ENCODE results near the gene PFDN6. TPM values are rescaled to one million over a fixed set of nuclear protein-coding genes. Genes with fewer than 3 reads are reported as not detected.

Gene PFDN6
- total RNA-seq, 1 donor from 2014 or later, result 52.9 TPM

GRCh38 chr6:33301877-33302276 is 12.5 kb downstream of the PFDN6 start:
- Mint-ChIP-seq H3K27ac (no peak overlapping the region), H3K4me1 (ENCODE audit: unreplicated experiment) (peaks cover 16% of the 10 kb centered on the region), H3K9me3 (no peaks in the 10 kb centered on the region), H3K27me3 (peaks cover 3% of the 10 kb centered on the region), H3K36me3 (peaks cover 17% of the 10 kb centered on the region), H3K4me3 (no peak overlapping the region)
- no peak for DNase-seq (ENCODE audit: extremely low spot score, unreplicated experiment)
- TF ChIP-seq CTCF (conservative IDR thresholded peaks at IDR 0.05), result no peak

GRCh38 chr6:33304216-33304615 is 14.8 kb downstream of the PFDN6 start:
- no peak overlapping the region for H3K4me3 Mint-ChIP-seq
- H3K4me1 Mint-ChIP-seq (ENCODE audit: unreplicated experiment), result peaks cover 16% of the 10 kb centered on the region
- H3K36me3 Mint-ChIP-seq, result peaks cover 22% of the 10 kb centered on the region
- H3K27ac Mint-ChIP-seq, result no peak overlapping the region
- no peaks in the 10 kb centered on the region for H3K27me3 Mint-ChIP-seq
- DNase-seq (ENCODE audit: extremely low spot score, unreplicated experiment), result no peak
- no peak for TF ChIP-seq CTCF (conservative IDR thresholded peaks at IDR 0.05)
- H3K9me3 Mint-ChIP-seq, result no peaks in the 10 kb centered on the region

- peaks cover 14% of the 10 kb centered on the region for H3K36me3 Mint-ChIP-seq
- no peak for TF ChIP-seq CTCF (conservative IDR thresholded peaks at IDR 0.05)
- DNase-seq (ENCODE audit: extremely low spot score, unreplicated experiment), result no peak
- no peak overlapping the region for H3K4me3 Mint-ChIP-seq
- H3K9me3 Mint-ChIP-seq, result no peaks in the 10 kb centered on the region
- H3K4me1 Mint-ChIP-seq (ENCODE audit: unreplicated experiment), result peaks cover 9% of the 10 kb centered on the region
- no peak overlapping the region for H3K27ac Mint-ChIP-seq
- H3K27me3 Mint-ChIP-seq, result no peaks in the 10 kb centered on the region
Measured at GRCh38 chr6:33305052-33305451, 15.7 kb downstream of the PFDN6 start.

- DNase-seq (ENCODE audit: extremely low spot score, unreplicated experiment), result no peak
- TF ChIP-seq CTCF (conservative IDR thresholded peaks at IDR 0.05), result no peak
- Mint-ChIP-seq H3K27me3 (no peaks in the 10 kb centered on the region), H3K27ac (no peak overlapping the region), H3K4me3 (no peak overlapping the region), H3K4me1 (ENCODE audit: unreplicated experiment) (peaks cover 8% of the 10 kb centered on the region), H3K36me3 (peaks cover 14% of the 10 kb centered on the region), H3K9me3 (no peaks in the 10 kb centered on the region)
Measured at GRCh38 chr6:33306356-33306755, 17.0 kb downstream of the PFDN6 start.

GRCh38 chr6:33312361-33313104 is 23.1 kb downstream of the PFDN6 start:
- no peak for TF ChIP-seq CTCF (conservative IDR thresholded peaks at IDR 0.05)
- Mint-ChIP-seq H3K9me3 (no peaks in the 10 kb centered on the region), H3K36me3 (peaks cover 5% of the 10 kb centered on the region), H3K4me1 (ENCODE audit: unreplicated experiment) (peaks cover 24% of the 10 kb centered on the region), H3K27me3 (peaks cover 5% of the 10 kb centered on the region), H3K27ac (peak overlapping the region; percentile 93), H3K4me3 (peak overlapping the region; percentile 100)
- DNase-seq (ENCODE audit: extremely low spot score, unreplicated experiment), result no peak

Data from type B pancreatic cell (in vitro differentiated cells).